PC-9 (cell line): ENCODE results near the gene NHS. TPM values are rescaled to one million over a fixed set of nuclear protein-coding genes. Genes with fewer than 3 reads are reported as not detected.

Experiments used
- BruUV-seq: library from RNA; stranded (reverse); fragments of 400-500 nt; replicated peaks from 2 replicates; lab custom pipeline; 2021; lab: Mats Ljungman, UMichigan
- CTCF ChIA-PET: fragments of 300-600 bp; sonication (Branson Sonifier 250); formaldehyde crosslinking; loops from one replicate; lab custom pipeline; 2022; ENCODE audit warnings: antibody characterized with exemption; lab: Charles Lee
- POLR2A ChIA-PET: fragments of 300-600 bp; sonication (Branson Sonifier 250); formaldehyde crosslinking; loops from one replicate; lab custom pipeline; 2022; ENCODE audit warnings: antibody characterized with exemption; ENCODE audit not compliant: unreplicated experiment; lab: Charles Lee
- DNase-seq, 2 experiments: peaks; one replicate each; pipeline versions ENCODE4 v3.0.0 to v3.0.0-alpha.2; 2015 to 2022; ENCODE audit warnings: mixed read lengths in 1 of 2
- H2AFZ ChIP-seq: fragments of 200-600 bp; sonication (generic); 2 replicates; pipeline ENCODE4 v1.8.1; 2017; ENCODE audit warnings: antibody characterized with exemption
- H3F3A ChIP-seq: fragments of 200-600 bp; sonication (generic); 2 replicates; pipeline ENCODE4 v1.8.1; 2017; ENCODE audit warnings: antibody characterized with exemption, mild to moderate bottlenecking, low read depth; ENCODE audit not compliant: insufficient read depth
- H3K27ac ChIP-seq: fragments of 200-600 bp; sonication (generic); 2 replicates; pipeline ENCODE4 v1.6.1; 2016; ENCODE audit warnings: mixed run types
- H3K27me3 ChIP-seq: fragments of 200-600 bp; sonication (generic); 2 replicates; pipeline ENCODE4 v1.6.1; 2016; ENCODE audit warnings: low read depth, mixed run types; ENCODE audit not compliant: insufficient read depth
- H3K36me3 ChIP-seq: fragments of 200-600 bp; sonication (generic); 2 replicates; pipeline ENCODE4 v1.6.1; 2016; ENCODE audit warnings: low read depth, mixed run types
- H3K4me1 ChIP-seq: fragments of 200-600 bp; sonication (generic); replicated peaks from 2 replicates; pipeline ENCODE4 v1.6.1; 2016; ENCODE audit warnings: mixed run types; ENCODE audit not compliant: insufficient read depth
- H3K4me2 ChIP-seq: fragments of 200-600 bp; sonication (generic); 2 replicates; pipeline ENCODE4 v1.6.1; 2017; ENCODE audit warnings: mixed run types
- H3K4me3 ChIP-seq: fragments of 200-600 bp; sonication (generic); 2 replicates; pipeline ENCODE4 v1.6.1; 2016; ENCODE audit warnings: mixed run types
- H3K79me2 ChIP-seq: fragments of 200-600 bp; sonication (generic); 2 replicates; pipeline ENCODE4 v1.6.1; 2017; ENCODE audit warnings: low read depth, mixed run types
- H3K9me2 ChIP-seq: fragments of 200-600 bp; sonication (generic); 2 replicates; pipeline ENCODE4 v1.8.1; 2017; ENCODE audit warnings: mild to moderate bottlenecking; ENCODE audit not compliant: insufficient read depth
- H3K9me3 ChIP-seq: fragments of 200-600 bp; sonication (generic); 2 replicates; pipeline ENCODE4 v1.8.1; 2016; ENCODE audit warnings: low read depth; ENCODE audit not compliant: insufficient read depth
- H4K20me1 ChIP-seq: fragments of 200-600 bp; sonication (generic); 2 replicates; pipeline ENCODE4 v1.8.1; 2017; ENCODE audit not compliant: insufficient read depth
- CTCF ChIP-seq: fragments of 200-600 bp; sonication (generic); conservative IDR thresholded peaks from 2 replicates; pipeline ENCODE4 v1.6.1; 2017; ENCODE audit warnings: mixed run types, antibody characterized with exemption, mild to moderate bottlenecking, moderate library complexity
- EZH2 ChIP-seq: fragments of 200-600 bp; sonication (generic); IDR thresholded peaks from 2 replicates; pipeline ENCODE4 v1.8.0; 2017; ENCODE audit warnings: antibody characterized with exemption, low read depth
- intact Hi-C: fragments of 100-400 bp; cut with micrococcal nuclease; formaldehyde crosslinking; loops from one replicate; pipeline ENCODE4 v1.10.0; 2022; ENCODE audit not compliant: unreplicated experiment
- total RNA-seq: library from RNA; stranded (reverse); gene quantifications from 2 replicates; pipeline ENCODE4 v1.2.3, GENCODE V29; 2021

The NHS gene
- total RNA-seq, 1 experiment from 2014 or later = 6.7 TPM

- DNase-seq = no peak
- no peaks in the 10 kb centered on the region for H3K36me3 ChIP-seq
- peak overlapping the region; percentile 51; the same call in 1 of the 2 replicates for H3K4me2 ChIP-seq
- no peak overlapping the region for H3K27ac ChIP-seq
- H3K9me3 ChIP-seq = no peaks in the 10 kb centered on the region
- peaks cover 77% of the 10 kb centered on the region for H3K4me1 ChIP-seq
- ChIA-PET POLR2A (no interaction called here), CTCF (no interaction called here)
- H3K9me2 ChIP-seq = no peaks in the 10 kb centered on the region
- H3F3A ChIP-seq = peaks cover 25% of the 10 kb centered on the region; the same call in 1 of the 2 replicates
- H3K4me3 ChIP-seq = no peak overlapping the region
- intact Hi-C loops = loop anchor here (2.0 to 5.0 kb wide), 2 partner anchors 85 to 120 kb away; no protein-coding TSS in a partner anchor
- BruUV-seq = no TSS peak
- TF ChIP-seq CTCF = no peak
- TF ChIP-seq EZH2 = no peak
- H2AFZ ChIP-seq = no peak overlapping the region
- no peaks in the 10 kb centered on the region for H4K20me1 ChIP-seq
- no peaks in the 10 kb centered on the region for H3K27me3 ChIP-seq
- peaks cover 49% of the 10 kb centered on the region for H3K79me2 ChIP-seq
Measured at GRCh38 chrX:17497193-17497592, 122.2 kb downstream of the NHS start.

- Histone ChIP-seq H2AFZ (no peak overlapping the region), H3F3A (peaks cover 25% of the 10 kb centered on the region; the same call in 1 of the 2 replicates), H3K27me3 (no peaks in the 10 kb centered on the region), H3K4me1 (peaks cover 60% of the 10 kb centered on the region), H3K9me2 (no peaks in the 10 kb centered on the region), H3K36me3 (no peaks in the 10 kb centered on the region), H4K20me1 (no peaks in the 10 kb centered on the region), H3K4me2 (peak overlapping the region; percentile 3; the same call in 1 of the 2 replicates), H3K9me3 (no peaks in the 10 kb centered on the region), H3K4me3 (no peak overlapping the region), H3K27ac (peak overlapping the region; percentile 85), H3K79me2 (peaks cover 31% of the 10 kb centered on the region)
- no TSS peak for BruUV-seq
- ChIA-PET CTCF (no interaction called here), POLR2A (no interaction called here)
- TF ChIP-seq CTCF (no peak), EZH2 (no peak)
- no peak for DNase-seq
- intact Hi-C loops = loop anchor here (5.0 kb wide), 1 partner anchor 87 kb away; no protein-coding TSS in a partner anchor
Measured at GRCh38 chrX:17499512-17499911, 124.5 kb downstream of the NHS start.

GRCh38 chrX:17500145-17500579, 125.2 kb downstream of the NHS start:
- peak; percentile 5 to 93 for DNase-seq
- Histone ChIP-seq H4K20me1 (no peaks in the 10 kb centered on the region), H3K9me3 (no peaks in the 10 kb centered on the region), H2AFZ (no peak overlapping the region), H3K9me2 (no peaks in the 10 kb centered on the region), H3K4me2 (peak overlapping the region; percentile 38; the same call in 1 of the 2 replicates), H3K27me3 (no peaks in the 10 kb centered on the region), H3K79me2 (peaks cover 31% of the 10 kb centered on the region), H3K36me3 (no peaks in the 10 kb centered on the region), H3K27ac (peak overlapping the region; percentile 85), H3K4me1 (peaks cover 53% of the 10 kb centered on the region), H3F3A (peaks cover 25% of the 10 kb centered on the region; the same call in 1 of the 2 replicates), H3K4me3 (no peak overlapping the region)
- CTCF ChIA-PET = no interaction called here
- no TSS peak for BruUV-seq
- intact Hi-C loops = no loop called here
- TF ChIP-seq CTCF (no peak), EZH2 (no peak)
- POLR2A ChIA-PET = no interaction called here
